Kidney (tissue), 14 donors: ENCODE data around the gene VRK2. TPM values are rescaled to one million over a fixed set of nuclear protein-coding genes. Genes with fewer than 3 reads are reported as not detected.
A peak's percentile ranks its signal among the peaks of the same experiment; 100 is the strongest.

Source experiments
- DNase-seq, 5 donors: peaks; one replicate each; pipeline ENCODE4 v3.0.0-alpha.2; 2013 to 2020
- FAIRE-seq: peaks from 2 replicates; lab custom pipeline; 2012; peaks lifted over from hg19 to GRCh38; lab: Jason Lieb, UNC
- H3K27ac ChIP-seq, 2 donors: one replicate each; pipeline ENCODE4 v1.7.0; 2013; ENCODE audit warnings: low read depth in 2 of 2, low read length in 2 of 2, inconsistent platforms in 1 of 2
- H3K27me3 ChIP-seq: one replicate; pipeline ENCODE4 v1.7.1; 2013; ENCODE audit warnings: low read length, inconsistent platforms; ENCODE audit not compliant: control insufficient read depth, insufficient read depth
- H3K36me3 ChIP-seq, 3 donors: one replicate each; pipeline versions ENCODE4 v1.7.0 to v1.7.1; 2013; ENCODE audit warnings: low read length in 3 of 3, control low read depth in 1 of 3, inconsistent platforms in 1 of 3; ENCODE audit not compliant: insufficient read depth in 3 of 3, control insufficient read depth in 2 of 3
- H3K4me1 ChIP-seq, 3 donors: one replicate each; pipeline versions ENCODE4 v1.7.0 to v1.7.1; 2013; ENCODE audit warnings: low read length in 3 of 3, inconsistent platforms in 1 of 3, low read depth in 1 of 3; ENCODE audit not compliant: control insufficient read depth in 2 of 3, insufficient read depth in 2 of 3
- H3K4me3 ChIP-seq, 3 donors: one replicate each; pipeline versions ENCODE4 v1.7.0 to v1.8.1; 2013; ENCODE audit warnings: low read length in 3 of 3, control low read depth in 1 of 3, inconsistent platforms in 1 of 3
- H3K9ac ChIP-seq, 3 donors: one replicate each; pipeline versions ENCODE4 v1.7.0 to v1.7.1; 2013; ENCODE audit warnings: low read length in 3 of 3, control low read depth in 1 of 3, inconsistent platforms in 1 of 3
- H3K9me3 ChIP-seq, 3 donors: one replicate each; pipeline versions ENCODE4 v1.7.0 to v1.7.1; 2013; ENCODE audit warnings: low read length in 3 of 3, control low read depth in 1 of 3, inconsistent platforms in 1 of 3; ENCODE audit not compliant: control insufficient read depth in 2 of 3, insufficient read depth in 1 of 3
- CTCF ChIP-seq: IDR thresholded peaks from 3 replicates; pipeline ENCODE4 v1.5.1; 2012; ENCODE audit warnings: mild to moderate bottlenecking, moderate library complexity, borderline replicate concordance; ENCODE audit not compliant: insufficient read depth; ENCODE audit errors: extremely low read depth
- intact Hi-C: fragments of 100-400 bp; cut with DNase I; formaldehyde crosslinking; loops from one replicate; pipeline ENCODE4 v1.11.1; 2022
- polyA plus RNA-seq: library from polyadenylated mRNA; stranded (reverse); fragments of 350-450 nt; fragmentation: Illumina TruSeq; extraction: RNeasy Lipid Tissue Mini Kit (QIAGEN cat#74804); gene quantifications from one replicate; pipeline ENCODE4 v1.2.3, GENCODE V29; 2014; ENCODE audit warnings: low read depth, low replicate concordance; ENCODE audit not compliant: insufficient read depth
- total RNA-seq: library from RNA; stranded (reverse); fragmentation: NEBNext Ultra II Directional; extraction: Animal tissue kit (Norgen Biotek cat#: 25700); gene quantifications from one replicate; pipeline ENCODE4 v1.2.1, GENCODE V29; 2021
- donor health status: control.
- donor health status: control.
- donor health status: control.
- donor health status: control.
- donor health status: control.
- donor health status: DM: yes; HTN: yes; CAD: no.
- donor health status: Normal renal cell carcinoma (clear cell type).

VRK2 gene
- total and polyA plus RNA-seq, 2 donors from 2014 or later, result 7.2 to 26.5 TPM

GRCh38 chr2:58204195-58204959, 157.8 kb downstream of the VRK2 start:
- no peaks in the 10 kb centered on the region for H3K9me3 ChIP-seq
- no peak overlapping the region for H3K27ac ChIP-seq
- no peak for TF ChIP-seq CTCF
- H3K27me3 ChIP-seq, result no peaks in the 10 kb centered on the region
- no peak overlapping the region for H3K9ac ChIP-seq
- peaks cover 0 to 2% (median 0%) of the 10 kb centered on the region in 3 donors for H3K36me3 ChIP-seq
- intact Hi-C loops, result no loop called here
- H3K4me3 ChIP-seq, result no peak overlapping the region
- FAIRE-seq, result no peak
- H3K4me1 ChIP-seq, result no peaks in the 10 kb centered on the region
- DNase-seq, result peak in 1 of 5 donors; percentile 4

GRCh38 chr2:58206785-58207184, 160.2 kb downstream of the VRK2 start:
- intact Hi-C loops, result no loop called here
- no peak for DNase-seq
- no peak for TF ChIP-seq CTCF
- H3K9me3 ChIP-seq, result no peaks in the 10 kb centered on the region
- no peak overlapping the region for H3K27ac ChIP-seq
- H3K27me3 ChIP-seq, result no peaks in the 10 kb centered on the region
- H3K4me3 ChIP-seq, result no peak overlapping the region
- H3K36me3 ChIP-seq, result peaks cover 0 to 2% (median 0%) of the 10 kb centered on the region in 3 donors
- H3K4me1 ChIP-seq, result no peaks in the 10 kb centered on the region
- H3K9ac ChIP-seq, result no peak overlapping the region
- FAIRE-seq, result no peak

GRCh38 chr2:58207189-58207588, 160.6 kb downstream of the VRK2 start:
- DNase-seq, result no peak
- no peaks in the 10 kb centered on the region for H3K27me3 ChIP-seq
- no peaks in the 10 kb centered on the region for H3K4me1 ChIP-seq
- intact Hi-C loops, result no loop called here
- peaks cover 0 to 2% (median 0%) of the 10 kb centered on the region in 3 donors for H3K36me3 ChIP-seq
- H3K9me3 ChIP-seq, result no peaks in the 10 kb centered on the region
- H3K4me3 ChIP-seq, result no peak overlapping the region
- TF ChIP-seq CTCF, result no peak
- H3K27ac ChIP-seq, result no peak overlapping the region
- H3K9ac ChIP-seq, result no peak overlapping the region
- FAIRE-seq, result no peak

Other genes starting within 250 kb of the VRK2 start
- gene FANCL, start 194.5 kb downstream of the VRK2 start, total RNA-seq, result 20.0 TPM
- 13.4 TPM for gene FANCL, start 194.5 kb downstream of the VRK2 start, polyA plus RNA-seq